8988T (cell line): ENCODE results near the gene ARF3.

ENCODE experiments used
- DNase-seq: peaks from one replicate; pipeline ENCODE4 v3.0.0; 2011

ARF3 gene

DNA sequence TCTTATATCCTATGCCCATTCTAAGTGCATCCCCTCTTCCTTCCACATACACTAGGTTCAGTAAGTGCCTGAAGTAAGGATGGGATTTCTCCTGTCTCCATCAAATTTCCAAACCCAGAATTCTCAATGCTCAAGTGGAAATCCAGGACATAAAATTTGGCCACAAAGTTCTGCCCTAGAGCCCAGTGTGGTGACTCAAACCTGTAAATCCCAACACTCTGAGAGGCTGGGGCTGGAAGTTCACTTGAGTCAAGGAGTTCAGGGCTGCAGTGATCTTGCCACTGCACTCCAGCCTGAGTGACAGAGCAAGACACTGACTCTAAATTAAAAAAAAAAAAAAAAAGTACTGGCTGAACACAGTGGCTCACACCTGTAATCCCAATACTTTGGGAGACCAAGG is 4.5 kb upstream of the ARF3 start:
- no peak for DNase-seq

- no peak for DNase-seq
These were observed 4.0 kb upstream of the ARF3 start for GRCh38 chr12:48961331-48961730.

GRCh38 chr12:48960834-48961233 is 3.5 kb upstream of the ARF3 start:
- DNase-seq, result no peak

DNA sequence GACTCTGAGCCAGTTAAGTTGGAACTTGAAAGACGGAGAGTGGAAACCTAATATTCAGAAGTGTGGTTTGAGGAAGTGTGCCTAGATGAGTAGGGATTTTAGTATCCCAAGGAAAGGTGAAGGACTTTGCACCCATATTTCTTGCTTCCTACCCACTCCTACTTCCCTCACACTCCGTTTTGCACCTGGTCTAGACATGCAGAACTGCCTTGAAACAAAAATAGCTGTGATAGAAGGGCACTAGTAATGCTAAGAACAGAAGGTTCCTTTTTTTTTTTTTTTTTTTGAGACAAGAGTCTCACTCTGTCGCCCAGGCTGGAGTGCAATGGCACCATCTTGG is 732 bp upstream of the ARF3 start:
- DNase-seq, result no peak

- DNase-seq, result peak; percentile 66
These were observed 777 bp downstream of the ARF3 start for GRCh38 chr12:48956279-48957140.

GRCh38 chr12:48954841-48955501 is 2.3 kb downstream of the ARF3 start:
- no peak for DNase-seq

- DNase-seq, result no peak
These were observed 3.2 kb downstream of the ARF3 start for GRCh38 chr12:48954061-48954460.

GRCh38 chr12:48952691-48953090 is 4.6 kb downstream of the ARF3 start:
- no peak for DNase-seq

DNA sequence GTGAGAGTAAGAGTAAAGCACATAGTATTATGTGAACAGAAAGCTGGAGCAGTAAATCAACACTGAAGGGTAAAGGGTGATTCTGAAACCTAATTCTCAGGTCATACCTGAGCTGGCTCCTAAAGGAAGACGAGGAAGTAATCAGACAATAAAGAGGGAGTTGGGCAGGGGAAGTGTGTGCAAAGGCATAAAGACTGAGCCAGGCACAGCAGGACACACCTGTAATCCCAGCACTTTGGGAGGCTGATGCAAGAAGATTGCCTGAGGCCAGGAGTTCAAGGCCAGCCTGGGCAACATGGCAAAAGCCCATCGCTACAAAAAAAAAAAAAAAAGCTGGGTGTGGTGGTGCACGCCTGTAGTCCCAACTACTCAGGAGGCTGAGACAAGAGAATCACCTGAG is 9.6 kb downstream of the ARF3 start:
- DNase-seq, result no peak

- no peak for DNase-seq
These were observed 10.3 kb downstream of the ARF3 start for GRCh38 chr12:48946943-48947342.

DNA sequence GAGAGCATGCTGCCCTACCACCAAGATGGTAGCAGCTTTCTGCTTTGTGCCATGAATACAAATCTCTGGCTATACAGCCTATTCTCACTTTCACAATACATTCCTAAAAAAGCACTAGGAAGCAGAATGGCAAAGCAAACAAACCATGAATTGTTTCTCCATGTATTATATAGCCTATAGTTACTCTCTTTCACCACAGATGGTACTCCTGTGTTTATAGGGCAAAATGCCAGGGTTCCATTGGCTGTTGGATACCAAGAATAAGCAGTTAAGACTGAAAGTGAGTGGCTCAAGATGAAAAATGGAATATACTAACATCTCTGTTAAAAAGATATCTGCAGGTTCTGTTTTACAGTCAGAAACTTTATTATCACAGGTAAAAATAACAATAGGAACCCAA is 11.1 kb downstream of the ARF3 start:
- DNase-seq, result no peak

GRCh38 chr12:48943221-48943620 is 14.1 kb downstream of the ARF3 start:
- no peak for DNase-seq

GRCh38 chr12:48940181-48940580 is 17.1 kb downstream of the ARF3 start:
- no peak for DNase-seq

DNA sequence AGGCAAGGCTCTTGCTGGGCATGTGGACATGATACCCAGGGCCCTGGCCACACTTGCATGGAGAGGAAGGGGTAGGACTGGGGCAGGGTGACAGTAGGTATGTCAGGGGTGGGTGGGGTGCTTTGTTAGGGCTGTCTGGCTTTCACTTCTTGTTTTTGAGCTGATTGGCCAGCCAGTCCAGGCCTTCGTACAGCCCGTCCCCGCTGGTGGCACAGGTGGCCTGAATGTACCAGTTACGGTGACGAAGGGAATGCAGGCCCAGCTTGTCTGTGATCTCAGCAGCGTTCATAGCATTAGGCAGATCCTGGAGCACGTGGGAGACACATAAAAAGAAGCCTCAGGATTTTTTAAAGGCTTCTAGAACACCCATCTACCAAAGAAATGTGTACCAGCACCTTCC is 18.5 kb downstream of the ARF3 start:
- no peak for DNase-seq

GRCh38 chr12:48937170-48937569 is 20.1 kb downstream of the ARF3 start:
- DNase-seq, result no peak

DNA sequence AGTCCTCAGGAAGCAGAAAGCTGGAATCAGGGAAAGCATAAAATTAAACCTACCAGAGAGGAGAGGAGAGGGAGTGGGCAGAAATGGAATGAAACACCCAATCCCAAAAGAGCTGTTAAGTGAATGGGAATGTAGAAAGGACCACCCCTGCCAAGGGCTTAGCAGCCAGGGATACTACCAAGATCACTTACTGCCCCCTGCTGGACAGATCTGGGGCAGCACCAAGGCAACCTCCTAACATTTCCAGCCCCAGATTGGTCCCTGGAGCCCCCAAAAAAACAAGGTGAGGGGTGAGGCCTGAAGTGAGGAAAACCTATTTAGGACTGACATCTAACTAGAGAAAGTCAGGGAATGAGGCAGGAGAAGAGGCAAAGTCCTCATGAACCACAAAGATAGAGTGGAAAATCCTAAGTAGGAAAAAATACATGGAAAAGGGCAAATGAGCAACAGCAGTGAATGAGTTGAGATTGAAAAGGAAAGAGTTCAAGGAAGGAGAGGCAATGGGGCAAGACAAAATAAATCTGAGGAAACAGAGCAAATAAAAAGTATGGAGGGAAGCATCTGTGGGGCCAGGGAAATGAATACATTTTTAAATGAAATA is 20.8 kb downstream of the ARF3 start:
- DNase-seq, result peak; percentile 62

- DNase-seq, result no peak
These were observed 23.0 kb downstream of the ARF3 start for GRCh38 chr12:48934312-48934706.

- no peak for DNase-seq
These were observed 23.5 kb downstream of the ARF3 start for GRCh38 chr12:48933664-48934311.

DNA sequence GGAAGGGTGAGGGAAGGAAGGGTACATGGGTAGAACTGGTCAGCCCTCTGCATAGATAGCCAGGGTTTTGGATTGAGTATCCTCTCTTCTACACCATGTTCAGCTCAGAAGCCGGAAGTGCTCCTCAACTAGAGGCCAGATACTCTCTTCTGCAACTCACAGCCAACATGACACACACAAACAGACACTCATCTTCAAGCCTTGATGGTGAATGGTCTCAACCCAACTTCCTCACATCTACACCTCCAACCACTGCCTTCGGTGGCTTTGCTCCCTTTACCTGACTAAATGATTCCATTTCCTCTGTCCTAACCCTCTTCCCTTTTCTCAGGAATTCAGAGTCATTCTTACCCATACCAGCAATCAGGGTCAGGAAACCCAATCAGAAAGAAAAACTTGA is 24.4 kb downstream of the ARF3 start:
- no peak for DNase-seq

DNA sequence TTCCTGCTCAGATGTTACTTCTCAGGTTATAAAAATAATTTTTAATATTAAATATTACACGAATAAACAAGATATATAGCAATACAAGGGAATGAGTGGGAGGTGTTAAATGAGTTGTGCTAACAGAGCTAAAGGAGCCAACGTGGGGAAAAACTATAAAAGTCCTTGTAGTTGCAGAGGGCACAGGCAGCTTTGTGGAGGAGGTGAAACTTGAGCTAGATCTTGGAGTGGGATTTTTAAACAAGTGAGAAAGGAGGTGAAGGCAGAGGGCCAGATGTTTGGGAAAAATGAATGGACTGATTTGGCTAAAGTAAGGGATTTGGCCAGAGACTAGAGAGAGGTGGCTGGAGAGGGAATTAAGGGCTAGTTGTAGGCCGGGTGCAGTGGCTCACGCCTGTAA is 26.8 kb downstream of the ARF3 start:
- no peak for DNase-seq

- no peak for DNase-seq
These were observed 27.7 kb downstream of the ARF3 start for GRCh38 chr12:48929551-48929950.

DNA sequence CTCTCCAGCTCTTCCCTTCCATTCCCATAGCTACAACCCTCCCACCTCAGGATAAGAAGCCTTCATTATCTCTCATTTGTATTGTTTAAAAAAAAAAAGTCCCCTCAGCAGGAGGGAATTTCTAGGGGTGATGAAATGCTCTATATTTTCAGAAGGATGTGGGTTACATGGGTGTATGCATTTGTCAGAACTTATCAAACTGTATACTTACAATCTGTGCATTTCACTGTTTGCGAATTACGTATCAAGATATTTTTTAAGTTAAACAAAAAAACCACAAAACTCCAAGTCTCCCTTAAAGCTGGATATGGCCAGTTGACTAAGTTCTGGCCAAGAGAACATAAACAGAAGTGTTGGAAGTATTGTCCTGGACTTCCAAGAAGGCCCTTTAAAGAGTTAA is 30.0 kb downstream of the ARF3 start:
- no peak for DNase-seq

DNA sequence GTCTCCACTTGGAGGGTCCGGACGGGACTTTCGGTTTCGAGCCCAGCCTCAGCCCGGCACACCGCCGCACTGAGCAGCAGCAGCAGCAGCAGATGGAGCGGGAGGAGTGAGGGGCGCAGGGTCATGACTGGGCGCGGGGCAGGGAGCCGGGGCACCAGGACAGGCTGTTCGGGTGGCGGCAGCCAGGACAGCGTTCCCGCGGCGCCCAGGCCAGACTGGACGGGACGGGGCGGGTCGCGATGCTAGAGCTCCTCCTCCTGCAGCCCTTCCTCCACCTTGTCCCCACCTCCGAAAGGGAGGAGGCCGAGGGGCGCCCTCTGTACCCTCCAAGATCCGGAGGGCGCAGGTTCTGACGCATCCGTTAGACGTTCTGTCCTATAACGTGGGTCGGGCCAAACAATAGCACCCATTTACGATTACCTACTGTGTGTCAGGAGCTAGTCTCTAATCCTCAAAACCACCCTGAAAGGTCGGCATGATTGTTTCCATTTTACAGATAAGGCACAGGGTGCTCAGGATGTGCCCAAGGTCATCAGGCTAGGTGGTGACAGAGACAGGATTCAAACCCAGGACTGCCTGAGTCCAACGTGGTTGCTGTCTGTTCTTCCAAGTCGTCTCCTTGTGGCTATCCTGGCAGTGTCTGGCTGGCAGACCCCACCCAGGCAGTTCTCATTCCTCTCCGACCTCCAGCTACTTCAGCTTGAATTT is 31.8 kb downstream of the ARF3 start, which contains the start of gene FKBP11:
TSS of gene FKBP11 (minus strand) at position 189 of the 708 bp plus-strand sequence. CDS start at position 125, 64 bp downstream.
- DNase-seq, result peak; percentile 46
